NOMO-1 (cell line): Measurements from ENCODE around the gene PDK4.

Source experiments
- DNase-seq, 2 experiments: peaks; one replicate each; lab custom pipeline; 2025; ENCODE audit not compliant: unreplicated experiment in 2 of 2; lab: John Stamatoyannopoulos, UW

The PDK4 gene

DNA sequence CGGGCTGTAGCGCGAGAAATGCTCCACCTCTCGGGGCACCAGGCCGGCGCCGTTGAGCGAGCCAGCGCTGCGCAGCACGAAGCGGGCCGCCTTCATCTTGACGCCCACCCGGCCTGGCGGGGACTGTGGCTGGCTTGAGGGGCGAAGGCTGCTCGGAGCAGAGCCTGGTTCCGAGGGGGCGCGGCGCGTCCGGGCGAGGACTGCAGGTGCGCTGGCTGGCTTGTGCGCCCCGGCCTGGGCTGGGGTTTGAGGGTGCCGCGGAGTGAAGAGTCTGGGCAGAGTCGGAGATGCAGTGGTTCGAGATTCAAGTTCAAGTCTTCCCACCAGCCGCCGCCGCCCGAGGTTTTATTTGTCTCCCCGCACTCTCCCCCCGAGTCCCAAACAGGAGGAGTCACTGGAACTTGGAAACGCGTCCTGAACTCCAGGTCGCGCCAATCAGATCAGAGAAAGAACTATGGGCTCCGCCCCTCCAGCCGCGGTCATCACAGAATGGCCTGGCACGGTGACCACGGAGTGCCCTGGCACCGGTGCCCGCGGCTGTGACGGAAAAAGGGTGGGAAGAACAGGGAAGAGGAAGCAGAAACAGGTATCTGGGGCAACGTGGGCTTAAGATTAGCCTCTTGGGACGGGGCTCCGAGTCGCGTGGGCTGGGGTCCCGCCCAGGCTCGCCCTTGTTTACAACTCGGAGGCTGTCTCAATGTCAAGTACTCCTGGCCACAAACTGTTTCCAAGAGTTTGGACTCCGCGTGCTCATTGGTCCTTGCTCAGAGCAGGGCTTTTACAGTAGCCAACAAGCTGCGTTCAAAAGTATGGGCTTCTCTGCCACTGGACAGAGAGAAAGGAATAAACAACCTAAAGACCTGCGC lies at the start of gene PDK4:
TSS of gene PDK4 (minus strand) at position 319 of the 866 bp plus-strand sequence. CDS start at position 96, 223 bp downstream.
- peak; percentile 48 to 67 for DNase-seq

- DNase-seq: no peak
Observed at GRCh38 chr7:95642173-95642572, 45.9 kb upstream of the PDK4 start.

DNA sequence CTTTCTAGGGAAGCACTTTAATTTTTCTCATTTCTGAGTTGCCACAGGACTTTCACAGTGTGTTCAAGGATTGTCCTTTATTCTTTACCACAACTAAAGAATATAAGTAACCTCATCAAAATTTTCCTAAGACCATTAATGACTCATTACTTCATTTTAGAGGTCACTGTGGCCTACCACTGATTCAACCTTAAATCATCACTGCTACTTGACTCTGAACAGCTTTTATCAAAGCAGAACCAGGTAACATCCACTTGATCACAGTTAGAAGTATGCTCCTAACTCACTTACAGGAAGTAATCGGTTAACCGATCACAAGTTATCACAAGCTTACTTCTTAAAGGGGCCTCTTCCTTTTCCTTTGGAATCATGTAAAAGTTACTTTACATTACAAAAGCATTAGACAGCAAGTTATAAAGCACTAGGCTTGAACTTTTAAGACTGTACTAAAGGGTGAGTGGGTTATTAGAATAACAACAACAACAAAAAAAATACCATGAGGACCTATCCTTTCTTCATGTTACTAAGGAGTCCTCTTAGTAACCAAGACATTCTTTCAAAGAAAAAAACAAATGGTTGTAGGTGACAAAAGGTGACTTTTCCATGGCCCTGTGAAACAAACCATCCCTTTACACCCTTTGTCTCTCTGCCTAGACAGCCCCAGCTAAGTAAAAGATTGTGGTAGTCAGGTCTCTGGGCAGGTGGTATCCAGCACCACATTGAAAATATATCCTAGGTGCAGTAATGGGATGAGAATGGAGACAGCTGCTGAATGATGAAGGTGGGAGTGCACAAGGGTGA lies 40.0 kb upstream of the PDK4 start:
- DNase-seq: peak; percentile 24 to 66

GRCh38 chr7:95632609-95633008 lies 36.3 kb upstream of the PDK4 start:
- DNase-seq: no peak

DNA sequence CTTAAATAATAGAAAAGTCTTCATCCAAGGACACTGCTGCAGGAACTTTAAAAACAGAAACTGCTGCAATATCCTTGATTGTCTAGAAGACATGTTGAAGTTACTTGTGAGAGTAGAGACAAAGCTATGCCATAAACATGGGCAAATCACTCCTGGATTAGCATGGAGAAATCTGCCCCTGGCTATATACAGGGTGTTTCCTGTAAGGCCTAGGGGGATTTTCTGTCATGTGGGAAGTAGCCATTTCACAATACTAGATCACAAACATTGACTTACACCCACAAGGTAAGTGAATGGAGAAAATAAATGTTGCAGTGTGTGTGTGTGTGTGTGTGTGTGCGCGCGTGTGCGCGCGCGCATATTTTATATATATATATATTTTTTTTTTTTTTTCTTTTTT lies 35.2 kb upstream of the PDK4 start:
- DNase-seq: peak; percentile 10 to 16

DNA sequence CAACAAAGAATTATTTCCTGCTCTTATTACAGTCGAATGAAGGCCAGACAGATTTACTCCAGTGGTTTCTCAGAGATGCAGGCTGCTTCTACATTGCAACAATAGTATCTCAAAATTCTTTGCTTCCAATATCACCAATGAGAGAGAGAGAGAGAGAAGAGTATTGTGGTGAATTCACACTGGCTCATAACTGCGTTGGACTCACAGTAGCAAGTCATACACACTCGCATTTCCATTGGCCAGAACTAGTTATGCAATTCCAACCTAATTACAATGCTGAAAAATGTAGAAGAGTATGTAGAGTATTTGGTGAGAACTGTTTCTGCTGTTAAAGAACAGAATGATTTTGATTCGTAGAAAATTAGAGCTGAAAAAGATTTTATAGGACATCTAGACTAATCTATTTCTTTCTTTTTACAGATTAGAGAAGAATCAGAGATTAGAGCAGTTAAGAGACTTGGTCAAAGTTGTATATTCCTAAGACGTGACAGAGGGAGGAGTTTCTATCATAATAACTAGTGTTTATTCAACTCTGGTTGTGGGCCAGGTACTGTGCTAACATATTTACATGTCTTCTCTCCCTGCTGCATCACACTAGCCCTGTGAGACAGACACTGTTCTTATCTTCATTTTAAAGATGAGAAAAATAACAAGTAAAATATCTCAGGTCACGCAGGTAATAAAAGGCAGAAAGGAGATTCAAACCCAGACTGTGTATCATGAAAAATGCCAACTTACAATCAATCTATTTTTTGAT lies 34.6 kb upstream of the PDK4 start:
- no peak for DNase-seq

DNA sequence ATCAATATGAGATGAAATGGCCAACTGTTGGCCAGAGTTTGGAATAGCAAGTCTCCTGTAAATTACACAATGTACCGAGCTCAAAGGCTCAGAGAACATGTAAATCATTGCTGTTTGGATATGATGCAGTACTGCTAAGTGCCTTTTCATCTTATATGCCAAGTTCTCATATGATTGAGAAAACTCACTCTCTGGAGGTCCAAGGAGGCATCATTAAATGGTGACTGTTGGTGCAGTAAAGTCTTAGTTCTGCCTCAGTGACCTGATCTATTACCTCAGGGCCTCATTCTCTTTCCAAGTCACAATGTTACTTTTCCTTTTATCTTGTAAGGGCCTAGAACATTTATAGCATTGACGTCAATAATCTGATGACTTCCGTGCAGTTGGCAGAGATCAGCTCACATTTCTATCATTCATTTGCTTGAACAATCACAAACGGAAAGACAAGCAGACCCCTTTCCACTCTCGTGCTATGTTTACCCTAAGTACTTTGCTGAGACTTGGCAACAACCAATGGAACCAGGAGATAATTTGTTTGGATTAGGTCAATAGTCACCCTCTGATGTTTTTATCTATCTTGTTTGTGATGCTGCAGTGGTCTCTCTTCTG lies 32.6 kb upstream of the PDK4 start:
- DNase-seq: no peak

DNA sequence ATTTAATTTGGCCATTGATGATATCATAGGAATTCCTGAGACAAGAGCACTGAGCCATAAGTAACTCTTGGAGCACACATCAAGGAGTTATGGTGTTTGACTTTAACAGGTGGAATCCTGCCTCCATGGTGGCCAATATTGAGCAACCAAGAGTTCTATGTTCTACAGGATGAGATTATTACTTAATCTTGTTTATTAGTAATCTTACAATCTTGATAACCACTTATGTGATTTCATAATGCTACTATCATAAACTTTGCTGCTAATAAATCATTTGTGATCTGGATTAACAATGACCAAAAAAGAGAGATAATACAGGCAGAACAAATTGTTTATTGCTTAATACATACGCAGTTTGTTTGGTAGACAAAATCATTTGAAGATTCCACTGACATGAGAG lies 27.5 kb upstream of the PDK4 start:
- DNase-seq: no peak

DNA sequence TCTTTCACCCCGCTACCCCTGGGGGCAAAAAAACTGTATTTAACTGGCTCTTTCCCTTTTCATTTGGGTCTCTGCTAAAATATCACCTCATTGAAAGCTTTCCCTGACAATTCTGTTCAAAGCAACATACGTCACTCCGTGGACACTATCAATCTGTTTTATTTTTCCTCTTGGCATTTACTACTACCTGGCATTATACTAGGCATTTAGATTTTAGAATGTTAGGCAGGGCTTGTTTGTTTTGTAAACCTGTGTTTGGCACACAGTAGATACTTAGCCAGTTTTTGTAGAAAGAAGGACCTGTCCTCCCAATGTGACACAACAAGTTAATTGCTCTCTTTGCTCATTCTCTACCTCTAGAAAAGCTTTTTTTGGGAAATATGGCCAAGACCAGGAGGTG lies 26.5 kb upstream of the PDK4 start:
- no peak for DNase-seq

DNA sequence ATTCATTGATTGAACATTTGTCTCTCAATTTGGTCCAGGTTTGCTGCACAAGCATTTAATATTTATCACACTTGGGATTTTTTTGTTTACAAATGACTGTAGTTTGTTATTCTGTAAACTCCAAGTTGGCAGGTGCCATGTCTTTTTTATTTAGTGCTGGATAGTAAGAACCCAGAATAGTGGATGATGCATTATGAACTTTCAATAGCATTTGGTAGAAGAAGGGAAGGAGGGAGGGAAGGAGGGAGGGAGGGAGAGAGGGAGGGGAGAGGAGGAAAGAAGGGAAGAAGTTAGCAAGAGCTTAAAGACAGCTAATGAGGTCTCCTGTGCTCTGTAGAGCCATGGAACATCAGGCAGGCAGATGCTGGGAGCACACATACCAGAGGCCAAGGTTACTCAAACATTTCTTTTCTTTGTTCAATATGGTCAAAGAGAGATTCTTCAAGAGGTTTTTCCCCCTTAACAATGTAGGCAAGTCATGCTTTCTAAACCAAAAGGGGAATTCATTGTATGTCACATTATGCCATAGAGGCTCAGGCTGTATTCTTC lies 25.8 kb upstream of the PDK4 start:
- no peak for DNase-seq

- DNase-seq: no peak
Observed at GRCh38 chr7:95621404-95621803, 25.1 kb upstream of the PDK4 start.

GRCh38 chr7:95620631-95621030 lies 24.3 kb upstream of the PDK4 start:
- DNase-seq: no peak

DNA sequence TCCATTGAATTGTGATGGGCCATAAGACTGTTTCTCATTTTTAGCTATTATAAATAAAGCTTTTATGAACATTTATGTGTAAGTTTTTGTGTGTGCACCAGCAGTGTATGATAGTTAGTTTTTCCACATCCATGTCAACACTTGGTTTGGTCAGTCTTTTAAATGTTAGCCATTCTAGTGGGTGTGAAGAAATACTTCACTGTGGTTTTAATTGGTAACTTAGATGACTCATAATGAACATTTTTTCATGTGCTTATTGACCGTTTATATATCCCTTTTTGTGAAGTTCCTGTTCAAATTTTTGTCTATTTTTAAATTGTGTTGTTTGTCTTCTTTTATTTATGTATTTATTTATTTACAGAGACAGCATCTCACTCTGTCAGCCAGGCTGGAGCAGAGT lies 23.6 kb upstream of the PDK4 start:
- peak in 1 of 2 experiments; percentile 17 for DNase-seq

GRCh38 chr7:95619517-95619916 lies 23.2 kb upstream of the PDK4 start:
- no peak for DNase-seq

- no peak for DNase-seq
Observed at GRCh38 chr7:95614442-95614940, 18.2 kb upstream of the PDK4 start.

- DNase-seq: no peak
Observed at GRCh38 chr7:95611224-95611623, 14.9 kb upstream of the PDK4 start.

DNA sequence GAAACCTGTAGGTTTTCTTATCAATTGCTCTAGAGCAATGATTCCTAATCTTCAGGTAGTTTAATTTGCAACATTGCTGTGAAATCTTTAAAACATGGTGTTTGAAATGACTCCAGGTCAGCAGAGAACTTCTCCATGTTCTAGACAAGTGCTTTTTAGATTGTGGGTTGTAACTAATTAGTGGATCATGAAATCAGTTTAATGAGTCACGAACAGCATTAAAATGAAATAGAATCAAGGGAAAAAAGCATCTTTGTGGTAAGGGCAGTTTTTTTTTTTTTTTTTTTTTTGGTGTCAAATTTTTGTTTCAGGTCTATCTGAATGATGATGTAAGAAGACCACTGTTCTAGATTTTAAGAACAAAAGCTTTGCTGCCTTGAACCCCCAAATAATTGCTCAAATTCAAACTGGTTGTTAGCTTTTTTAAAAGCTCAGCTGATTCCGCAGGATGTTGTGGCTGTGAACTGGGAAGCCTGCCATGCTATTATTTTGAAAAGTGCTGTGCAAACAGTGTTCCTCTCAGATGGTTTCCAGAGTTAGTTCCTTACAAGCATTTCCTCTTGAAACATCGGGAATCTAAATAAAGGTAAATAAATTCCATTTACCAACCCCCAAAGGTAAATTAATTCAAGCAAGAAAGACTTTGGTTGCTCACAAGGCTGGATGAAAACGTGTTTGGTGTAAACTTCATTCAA lies 13.1 kb upstream of the PDK4 start:
- DNase-seq: peak; percentile 67 to 72

DNA sequence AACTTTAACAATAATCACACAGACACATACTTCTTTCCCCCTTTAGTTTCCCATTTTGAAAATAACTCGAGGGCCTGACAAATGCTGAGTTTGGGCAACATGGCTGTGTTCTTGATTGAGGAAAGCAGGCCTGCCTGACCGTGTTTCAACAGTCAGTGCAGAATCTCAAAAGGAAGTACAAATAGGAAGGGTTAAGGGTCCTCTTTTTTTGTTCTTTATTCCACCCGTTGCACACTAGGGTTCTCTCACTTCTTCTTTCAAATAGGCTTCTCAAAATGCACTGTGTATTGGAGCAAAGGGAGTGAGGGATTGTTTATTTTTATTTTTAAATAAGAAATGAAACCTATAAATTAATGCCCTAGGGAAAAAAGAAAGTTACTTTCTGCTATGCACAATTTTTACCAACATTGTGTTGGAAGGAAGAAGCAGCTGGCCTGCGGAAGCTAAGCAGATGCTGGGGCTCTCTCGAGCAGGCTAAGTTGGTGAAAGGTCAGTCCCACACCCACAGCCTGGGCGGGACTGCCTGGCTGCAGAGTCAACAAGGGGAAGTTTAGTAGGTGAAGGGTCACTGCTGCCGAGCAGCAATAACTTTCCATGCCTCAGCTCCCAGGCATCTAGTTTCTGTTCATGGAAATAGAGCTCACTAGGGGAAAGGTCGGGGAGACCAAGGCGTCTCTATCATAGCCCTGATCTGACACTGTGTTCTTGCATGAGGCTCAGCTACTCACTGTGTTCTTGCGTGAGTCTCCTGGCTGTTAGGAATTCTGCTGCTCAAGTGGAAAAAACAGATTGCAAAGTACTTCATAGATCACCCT lies 12.2 kb upstream of the PDK4 start:
- DNase-seq: peak; percentile 97 to 100

GRCh38 chr7:95607561-95607960 lies 11.2 kb upstream of the PDK4 start:
- peak in 1 of 2 experiments; percentile 20 for DNase-seq
